Erythroblast (primary cell): ENCODE data around the gene TUNAR.

ENCODE experiments used
- GATA1 ChIP-seq: IDR thresholded peaks from 2 replicates; pipeline ENCODE4 v1.6.1; 2011; ENCODE audit warnings: low read depth, mild to moderate bottlenecking, control low read depth, low read length, moderate library complexity
- POLR2A ChIP-seq: IDR thresholded peaks from 2 replicates; pipeline ENCODE4 v1.6.1; 2011; ENCODE audit warnings: mild to moderate bottlenecking, low read length

DNA sequence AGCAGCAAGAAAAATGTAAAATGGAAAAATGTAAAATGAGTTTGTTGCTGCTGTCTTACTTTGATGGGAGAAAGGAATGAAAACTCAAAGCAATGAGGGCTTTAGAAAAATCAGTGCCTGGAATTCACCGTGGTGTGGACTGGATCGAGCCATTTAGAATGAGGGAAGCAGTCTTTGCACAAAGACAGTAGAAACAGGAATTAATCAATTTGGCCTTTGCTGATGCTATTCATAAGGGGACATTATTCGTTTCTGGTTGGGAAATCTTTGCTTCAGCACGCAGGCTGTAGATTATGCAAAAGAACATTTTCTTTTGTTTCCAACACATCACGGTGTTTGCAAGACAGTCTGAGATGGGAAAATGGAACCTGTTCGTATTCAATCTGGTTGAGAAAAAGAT lies 6.9 kb upstream of the TUNAR start:
- TF ChIP-seq POLR2A (no peak), GATA1 (no peak)
